ENCODE results near the gene COL15A1. TPM values are rescaled to one million over a fixed set of nuclear protein-coding genes. Genes with fewer than 3 reads are reported as not detected.
A peak's percentile ranks its signal among the peaks of the same experiment; 100 is the strongest.

Gene COL15A1
- total and polyA plus RNA-seq, 2 of the 8 experiments (the other 6 are each of a cell fraction or from before 2014, with no cell fraction given), result 0.12 to 0.15 TPM

GRCh38 chr9:98907055-98907454 lies 36.7 kb upstream of the COL15A1 start:
- Histone ChIP-seq H2BK120ac (replicated peaks; ENCODE audit: low read depth, low read length) (no peak overlapping the region), H3K4ac (replicated peaks; ENCODE audit: insufficient read length, low read depth, low read length) (no peak overlapping the region), H3K36me3 (ENCODE audit: control insufficient read depth in 2 of 4, insufficient read depth in 4 of 4, low read length in 3 of 4) (no peaks in the 10 kb centered on the region), H3K23ac (ENCODE audit: insufficient read length) (no peak overlapping the region), H2BK15ac (ENCODE audit: low read length) (no peak overlapping the region), H4K91ac (replicated peaks; ENCODE audit: insufficient read length, low read length) (no peak overlapping the region), H4K20me1 (replicated peaks in 1 of 2; ENCODE audit: control insufficient read depth in 1 of 2, insufficient read depth in 2 of 2, low read length in 2 of 2) (no peaks in the 10 kb centered on the region), H3K4me3 (ENCODE audit: extremely low read depth in 1 of 4, insufficient read depth in 2 of 4, low read depth in 3 of 4, low read length in 4 of 4) (no peak overlapping the region), H3K23me2 (ENCODE audit: low read depth, low read length) (0 out of 2 replicates have a peak, but pooled peaks cover 1% of the 10 kb centered on the region), H4K5ac (ENCODE audit: insufficient read length, low read depth, low read length) (no peak overlapping the region), H2AK5ac (ENCODE audit: low read depth, low read length) (no peak overlapping the region), H3K18ac (ENCODE audit: extremely low read depth, low read length) (no peak overlapping the region), H3K4me2 (ENCODE audit: insufficient read depth in 1 of 2, low read depth in 2 of 2, low read length in 2 of 2) (no peak overlapping the region), H3K27ac (ENCODE audit: low read depth, low read length) (no peak overlapping the region), H2BK12ac (ENCODE audit: low read depth, low read length) (no peak overlapping the region), H4K8ac (ENCODE audit: extremely low read depth, insufficient read depth, low read length) (no peak overlapping the region), H3K79me2 (ENCODE audit: control insufficient read depth in 1 of 2, insufficient read depth in 2 of 2, low read length in 2 of 2) (no peaks in the 10 kb centered on the region), H2AFZ (ENCODE audit: low read length) (no peak overlapping the region), H3K27me3 (replicated peaks in 1 of 4; ENCODE audit: control insufficient read depth in 3 of 4, extremely low read depth in 1 of 4, insufficient read depth in 3 of 4, low read length in 3 of 4) (no peaks in the 10 kb centered on the region), H3K79me1 (ENCODE audit: low read depth, low read length) (no peaks in the 10 kb centered on the region), H2BK20ac (ENCODE audit: low read length) (no peak overlapping the region), H3K4me1 (replicated peaks in 1 of 4; ENCODE audit: control insufficient read depth in 3 of 4, insufficient read depth in 4 of 4, low read length in 3 of 4) (no peaks in the 10 kb centered on the region; a peak in 2 of 7 replicates), H3K9me3 (ENCODE audit: insufficient read depth in 2 of 2, low read depth in 1 of 2, low read length in 1 of 2) (no peaks in the 10 kb centered on the region), H3K56ac (replicated peaks; ENCODE audit: insufficient read length, low read depth, low read length) (no peak overlapping the region), H3K14ac (ENCODE audit: insufficient read length) (no peak overlapping the region), H3K9ac (replicated peaks in 1 of 4; ENCODE audit: extremely low read depth in 1 of 4, low read depth in 3 of 4, low read length in 3 of 4) (no peak overlapping the region), H2BK5ac (ENCODE audit: low read depth, low read length) (no peak overlapping the region)
- FAIRE-seq (no peak), DNase-seq (ENCODE audit: low read depth in 1 of 2, low spot score in 2 of 2) (peak in 1 of 2 experiments; percentile 1)
- WGBS, 2 experiments (ENCODE audit: extremely low coverage in 1 of 2, insufficient coverage in 1 of 2, insufficient read length in 1 of 2, insufficient replicate concordance in 2 of 2, low coverage in 1 of 2, low lambda C conversion rate in 2 of 2, missing lambda C conversion rate in 1 of 2), result 86% methylated on average over 4 of the region's 4 CpGs; no CpG with 5 or more reads in 1 of the 2 experiments
- CTCF ChIA-PET (ENCODE audit: partially characterized antibody), result interaction anchor here (0.6 to 1.5 kb wide), 8 partner anchors 32 to 1181 kb away, joined by 3 to 4 read pairs (median 3); no protein-coding TSS in a partner anchor
- POLR2A ChIA-PET (ENCODE audit: partially characterized antibody), result no interaction called here
- TF ChIP-seq KDM5A (IDR thresholded peaks at IDR 0.05; ENCODE audit: low read length) (no peak), KDM1A (IDR thresholded peaks at IDR 0.05; ENCODE audit: borderline replicate concordance, low read length) (no peak), SP1 (IDR thresholded peaks at IDR 0.05; ENCODE audit: low read depth, low read length) (no peak), RFX5 (IDR thresholded peaks at IDR 0.05; ENCODE audit: borderline replicate concordance, low read depth, low read length) (no peak), SP2 (IDR thresholded peaks at IDR 0.05; ENCODE audit: low read length) (no peak), FOSL1 (IDR thresholded peaks at IDR 0.05; ENCODE audit: insufficient read depth, low read depth, low read length) (no peak)

Data from H1 (cell line).